Stimulated activated CD8-positive, alpha-beta memory T cell treated with anti-CD3 and anti-CD28 coated beads, Interleukin-12 subunit alpha, Interleukin-12 subunit beta, amount 100 ng/mL, for 24 hours (primary cell): ENCODE measurements around the gene SLC44A4.
"Not testable (repeated sequence)": the region's sequence is repeated elsewhere in the genome, so short reads cannot be mapped to it uniquely, and the experiment has no call there.

Source experiments
- DNase-seq: peaks from one replicate; pipeline ENCODE4 v3.0.0-alpha.2; 2020; ENCODE audit errors: extremely low read depth

The SLC44A4 gene

DNA sequence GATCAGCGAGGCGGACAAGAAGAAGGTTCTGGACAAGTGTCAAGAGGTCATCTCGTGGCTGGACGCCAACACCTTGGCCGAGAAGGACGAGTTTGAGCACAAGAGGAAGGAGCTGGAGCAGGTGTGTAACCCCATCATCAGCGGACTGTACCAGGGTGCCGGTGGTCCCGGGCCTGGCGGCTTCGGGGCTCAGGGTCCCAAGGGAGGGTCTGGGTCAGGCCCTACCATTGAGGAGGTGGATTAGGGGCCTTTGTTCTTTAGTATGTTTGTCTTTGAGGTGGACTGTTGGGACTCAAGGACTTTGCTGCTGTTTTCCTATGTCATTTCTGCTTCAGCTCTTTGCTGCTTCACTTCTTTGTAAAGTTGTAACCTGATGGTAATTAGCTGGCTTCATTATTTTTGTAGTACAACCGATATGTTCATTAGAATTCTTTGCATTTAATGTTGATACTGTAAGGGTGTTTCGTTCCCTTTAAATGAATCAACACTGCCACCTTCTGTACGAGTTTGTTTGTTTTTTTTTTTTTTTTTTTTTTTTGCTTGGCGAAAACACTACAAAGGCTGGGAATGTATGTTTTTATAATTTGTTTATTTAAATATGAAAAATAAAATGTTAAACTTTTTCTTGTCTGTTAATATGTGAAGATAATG is 49.0 kb downstream of the SLC44A4 start:
- DNase-seq, result no peak

DNA sequence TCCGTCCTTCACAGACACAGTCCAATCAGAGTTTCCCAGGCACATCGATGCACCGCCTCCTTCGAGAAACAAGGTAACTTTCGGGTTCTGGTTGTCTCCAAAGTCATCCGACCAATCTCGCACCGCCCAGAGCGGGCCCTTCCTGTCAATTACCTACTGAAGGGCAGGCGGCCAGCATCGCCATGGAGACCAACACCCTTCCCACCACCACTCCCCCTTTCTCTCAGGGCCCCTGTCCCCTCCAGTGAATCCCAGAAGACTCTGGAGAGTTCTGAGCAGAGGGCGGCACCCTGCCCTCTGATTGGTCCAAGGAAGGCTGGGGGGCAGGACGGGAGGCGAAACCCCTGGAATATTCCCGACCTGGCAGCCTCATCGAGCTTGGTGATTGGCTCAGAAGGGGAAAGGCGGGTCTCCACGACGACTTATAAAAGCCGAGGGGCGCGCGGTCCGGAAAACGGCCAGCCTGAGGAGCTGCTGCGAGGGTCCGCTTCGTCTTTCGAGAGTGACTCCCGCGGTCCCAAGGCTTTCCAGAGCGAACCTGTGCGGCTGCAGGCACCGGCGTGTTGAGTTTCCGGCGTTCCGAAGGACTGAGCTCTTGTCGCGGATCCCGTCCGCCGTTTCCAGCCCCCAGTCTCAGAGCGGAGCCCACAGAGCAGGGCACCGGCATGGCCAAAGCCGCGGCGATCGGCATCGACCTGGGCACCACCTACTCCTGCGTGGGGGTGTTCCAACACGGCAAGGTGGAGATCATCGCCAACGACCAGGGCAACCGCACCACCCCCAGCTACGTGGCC is 51.3 kb downstream of the SLC44A4 start, which contains the start of gene HSPA1B:
TSS of gene HSPA1B (plus strand) at position 453 of the 794 bp plus-strand sequence. CDS start at position 666, 213 bp downstream.
- DNase-seq, result peak; percentile 78

DNA sequence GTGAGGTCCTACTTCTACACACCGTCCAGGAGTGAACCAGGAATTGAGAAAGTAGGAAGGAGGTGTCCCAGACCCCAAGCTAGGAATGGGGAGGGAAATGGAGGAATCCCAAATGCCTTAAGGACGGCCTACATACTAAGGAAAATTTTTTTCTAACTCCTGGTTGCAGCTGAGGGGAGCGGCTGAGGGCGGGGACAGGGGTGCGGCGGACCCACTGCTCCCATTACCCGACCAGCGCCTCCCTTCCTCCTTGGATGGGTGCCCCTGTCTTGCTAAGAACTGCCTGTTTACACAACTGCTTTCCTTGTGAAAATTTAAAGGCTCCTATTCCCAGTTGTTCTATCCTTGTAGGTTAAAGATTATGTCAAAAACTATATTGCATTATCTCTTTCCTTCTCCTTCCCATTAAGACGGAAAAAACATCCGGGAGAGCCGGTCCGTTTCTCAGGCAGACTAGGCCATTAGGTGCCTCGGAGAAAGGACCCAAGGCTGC is 52.0 kb downstream of the SLC44A4 start:
- DNase-seq, result no peak

DNA sequence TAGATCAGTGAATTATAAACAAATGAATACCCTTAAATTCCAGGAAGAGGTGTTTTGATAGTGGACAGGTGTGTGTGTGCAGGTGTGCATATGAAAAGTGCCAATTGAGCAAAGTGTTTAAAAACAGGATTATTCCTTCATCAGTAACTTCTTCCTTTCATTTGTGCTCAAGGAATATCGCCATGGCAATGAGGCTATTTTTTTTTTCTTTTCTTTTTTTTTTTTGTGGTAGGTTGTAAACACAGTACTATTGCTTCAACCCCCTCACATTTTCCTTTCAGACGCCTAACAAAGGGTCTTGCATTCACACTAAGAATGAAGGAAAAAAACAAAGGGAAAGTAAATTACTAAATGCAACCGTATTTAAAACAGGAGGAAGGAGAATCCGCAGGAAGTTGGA is 53.2 kb downstream of the SLC44A4 start:
- DNase-seq, result no peak

DNA sequence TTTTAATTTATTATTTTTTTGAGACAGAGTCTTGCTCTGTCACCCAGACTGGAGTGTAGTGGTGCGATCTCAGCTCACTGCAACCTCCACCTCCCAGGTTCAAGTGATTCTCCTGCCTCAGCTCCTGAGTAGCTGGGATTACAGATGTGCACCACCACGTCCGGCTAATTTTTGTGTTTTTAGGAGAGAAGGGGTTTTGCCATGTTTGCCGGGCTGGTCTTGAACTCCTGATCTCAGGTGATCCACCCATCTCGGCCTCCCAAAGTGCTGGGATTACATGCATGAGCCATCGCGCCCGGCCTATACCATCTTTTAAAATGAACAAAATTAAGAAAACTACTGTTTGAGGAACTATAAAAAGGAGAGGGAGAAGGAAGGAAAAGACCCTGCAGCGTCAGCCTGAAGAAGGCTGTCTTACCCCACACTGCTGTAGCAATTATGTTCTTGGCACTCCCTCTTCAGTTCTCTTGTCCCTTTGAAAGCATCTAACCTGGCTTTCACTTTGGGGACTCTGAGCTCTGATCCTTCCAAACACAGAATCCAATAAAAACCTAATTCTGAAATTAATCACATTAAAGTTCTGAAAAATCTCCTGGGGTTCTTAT is 55.1 kb downstream of the SLC44A4 start:
- not testable (repeated sequence) for DNase-seq

DNA sequence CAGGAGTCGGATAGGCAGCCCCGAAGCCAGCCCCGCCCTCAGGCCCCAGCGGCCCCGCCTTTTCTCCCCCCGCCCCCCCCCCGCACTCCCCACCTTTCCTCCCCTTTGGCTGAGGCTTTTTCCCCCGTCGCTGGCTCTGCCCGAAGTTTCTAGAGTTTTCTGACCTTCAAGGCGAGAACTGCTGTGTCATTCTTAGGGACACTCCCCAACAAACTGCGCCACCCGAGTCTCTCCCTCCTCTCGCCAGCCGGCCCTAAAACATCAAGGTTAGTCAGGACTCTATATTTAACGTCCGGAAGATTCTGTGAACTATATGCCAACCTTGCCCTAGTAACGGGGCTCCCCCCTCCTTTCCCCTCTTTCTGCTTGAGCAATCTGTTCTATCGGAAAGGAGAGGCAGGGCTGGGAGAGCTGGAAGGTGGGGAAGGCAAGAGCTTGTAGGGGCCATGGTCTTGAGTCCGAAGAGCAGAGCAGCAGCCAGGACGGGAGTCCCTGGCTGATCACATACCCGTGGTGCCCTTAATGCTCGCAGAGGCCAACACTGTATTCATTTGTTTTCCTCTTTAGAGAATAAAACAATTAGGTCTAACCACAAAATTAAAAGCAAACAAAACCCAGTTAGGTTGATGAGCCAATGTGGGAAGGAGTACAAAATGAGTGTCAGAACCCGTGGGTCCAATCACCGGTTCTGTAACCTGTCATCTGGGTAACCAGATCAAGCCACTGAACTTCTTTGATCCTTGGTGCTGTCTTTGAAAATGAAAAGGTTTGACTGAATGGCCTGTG is 56.6 kb downstream of the SLC44A4 start:
- DNase-seq, result no peak

DNA sequence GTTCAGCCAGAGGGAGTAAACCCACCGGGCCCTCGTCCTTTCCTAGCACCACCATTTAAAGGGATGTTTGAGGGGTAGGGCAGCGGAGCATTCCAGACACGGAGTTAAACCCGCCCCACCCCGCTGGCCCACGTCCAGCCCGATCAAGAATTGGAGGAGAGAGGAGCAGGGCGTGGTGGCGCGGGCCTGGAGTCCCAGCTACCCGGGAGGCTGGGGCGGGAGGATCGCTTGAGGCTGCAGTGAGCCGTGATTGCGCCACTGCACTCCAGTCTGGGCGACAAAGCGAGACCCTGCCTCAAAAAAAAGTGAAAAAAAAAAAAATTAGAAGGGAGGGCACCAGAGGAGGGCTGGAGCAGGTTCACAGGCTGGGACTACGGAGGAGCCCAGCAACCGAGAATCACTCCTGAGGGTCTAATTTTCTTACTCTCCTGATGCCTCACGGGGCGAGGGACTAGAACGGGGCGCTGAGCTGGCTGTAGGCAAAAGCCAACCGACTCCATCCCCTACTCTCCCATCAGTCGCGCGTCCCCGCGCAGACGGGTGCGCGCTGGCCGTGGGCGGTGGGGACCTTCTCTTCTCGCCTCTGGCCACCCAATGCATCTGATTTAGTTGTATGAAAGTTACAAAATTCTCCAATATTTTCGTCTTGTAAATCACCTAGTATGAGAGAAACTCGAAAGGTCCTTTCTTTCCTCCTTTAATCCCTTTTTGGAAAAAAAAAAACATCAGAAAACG is 57.3 kb downstream of the SLC44A4 start:
- no peak for DNase-seq

DNA sequence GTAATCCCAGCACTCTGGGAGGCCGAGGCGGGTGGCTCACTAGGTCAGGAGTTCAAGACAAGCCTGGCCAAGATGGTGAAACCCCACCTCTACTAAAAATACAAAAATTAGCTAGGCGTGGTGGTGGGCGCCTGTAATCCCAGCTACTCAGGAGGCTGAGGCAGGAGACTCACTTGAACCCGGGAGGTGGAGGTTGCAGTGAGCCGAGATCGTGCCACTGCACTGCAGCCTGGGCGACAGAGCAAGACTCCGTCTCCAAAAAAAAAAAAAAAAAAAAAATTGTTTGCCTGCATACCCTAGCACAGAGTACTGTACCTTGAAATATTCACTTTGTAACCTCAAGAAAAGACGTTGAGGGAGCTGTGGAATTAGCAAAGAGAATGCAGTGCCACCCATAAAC is 58.4 kb downstream of the SLC44A4 start:
- DNase-seq, result not testable (repeated sequence)

DNA sequence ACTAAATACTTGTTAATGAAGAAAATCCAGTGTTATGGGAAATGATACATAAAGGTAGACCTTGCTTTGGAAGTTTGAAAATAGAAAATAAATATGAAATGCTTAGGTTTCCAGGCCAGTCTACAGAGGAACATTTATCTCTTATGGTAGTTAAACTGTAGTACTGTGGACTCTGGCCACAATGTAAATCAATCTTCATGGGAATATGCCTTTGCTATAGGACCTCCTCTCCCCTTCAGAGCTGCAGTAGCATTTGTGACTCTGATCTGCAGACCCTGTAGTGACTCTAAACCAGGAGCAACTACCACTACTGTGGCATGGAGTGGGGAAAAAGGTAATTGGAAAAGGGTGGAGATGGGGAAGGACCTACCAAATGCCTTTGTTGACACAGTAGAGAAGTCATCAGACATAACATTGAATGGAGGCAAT is 58.9 kb downstream of the SLC44A4 start:
- no peak for DNase-seq

DNA sequence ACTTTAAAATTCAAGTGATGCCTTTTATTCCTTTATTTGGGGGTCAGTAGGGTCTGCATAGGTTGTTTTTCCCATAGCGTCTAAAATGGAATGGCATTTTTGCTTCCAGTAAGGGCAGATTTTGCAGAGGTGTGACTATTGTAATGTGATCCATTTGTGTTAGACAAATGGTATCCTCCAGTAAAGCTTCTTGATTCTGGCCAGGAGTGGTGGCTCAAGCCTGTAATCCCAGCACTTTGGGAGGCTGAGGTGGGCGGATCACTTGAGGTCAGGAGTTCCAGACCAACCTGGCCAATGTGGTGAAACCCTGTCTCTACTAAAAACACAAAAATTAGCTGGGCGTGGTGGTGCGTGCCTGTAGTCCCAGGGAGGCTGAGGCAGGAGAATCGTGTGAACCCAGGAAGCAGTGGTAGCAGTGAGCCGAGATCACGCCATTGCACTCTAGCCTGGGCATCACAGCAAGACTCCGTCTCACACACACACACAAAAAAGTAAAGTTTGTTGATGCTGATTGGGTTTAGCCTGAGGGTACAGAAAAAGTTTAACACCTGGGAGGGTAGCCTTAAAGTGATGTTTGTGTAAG is 60.8 kb downstream of the SLC44A4 start:
- DNase-seq, result not testable (repeated sequence)

DNA sequence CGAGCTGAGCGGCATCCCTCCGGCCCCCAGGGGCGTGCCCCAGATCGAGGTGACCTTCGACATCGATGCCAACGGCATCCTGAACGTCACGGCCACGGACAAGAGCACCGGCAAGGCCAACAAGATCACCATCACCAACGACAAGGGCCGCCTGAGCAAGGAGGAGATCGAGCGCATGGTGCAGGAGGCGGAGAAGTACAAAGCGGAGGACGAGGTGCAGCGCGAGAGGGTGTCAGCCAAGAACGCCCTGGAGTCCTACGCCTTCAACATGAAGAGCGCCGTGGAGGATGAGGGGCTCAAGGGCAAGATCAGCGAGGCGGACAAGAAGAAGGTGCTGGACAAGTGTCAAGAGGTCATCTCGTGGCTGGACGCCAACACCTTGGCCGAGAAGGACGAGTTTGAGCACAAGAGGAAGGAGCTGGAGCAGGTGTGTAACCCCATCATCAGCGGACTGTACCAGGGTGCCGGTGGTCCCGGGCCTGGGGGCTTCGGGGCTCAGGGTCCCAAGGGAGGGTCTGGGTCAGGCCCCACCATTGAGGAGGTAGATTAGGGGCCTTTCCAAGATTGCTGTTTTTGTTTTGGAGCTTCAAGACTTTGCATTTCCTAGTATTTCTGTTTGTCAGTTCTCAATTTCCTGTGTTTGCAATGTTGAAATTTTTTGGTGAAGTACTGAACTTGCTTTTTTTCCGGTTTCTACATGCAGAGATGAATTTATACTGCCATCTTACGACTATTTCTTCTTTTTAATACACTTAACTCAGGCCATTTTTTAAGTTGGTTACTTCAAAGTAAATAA is 61.5 kb downstream of the SLC44A4 start:
- not testable (repeated sequence) for DNase-seq

DNA sequence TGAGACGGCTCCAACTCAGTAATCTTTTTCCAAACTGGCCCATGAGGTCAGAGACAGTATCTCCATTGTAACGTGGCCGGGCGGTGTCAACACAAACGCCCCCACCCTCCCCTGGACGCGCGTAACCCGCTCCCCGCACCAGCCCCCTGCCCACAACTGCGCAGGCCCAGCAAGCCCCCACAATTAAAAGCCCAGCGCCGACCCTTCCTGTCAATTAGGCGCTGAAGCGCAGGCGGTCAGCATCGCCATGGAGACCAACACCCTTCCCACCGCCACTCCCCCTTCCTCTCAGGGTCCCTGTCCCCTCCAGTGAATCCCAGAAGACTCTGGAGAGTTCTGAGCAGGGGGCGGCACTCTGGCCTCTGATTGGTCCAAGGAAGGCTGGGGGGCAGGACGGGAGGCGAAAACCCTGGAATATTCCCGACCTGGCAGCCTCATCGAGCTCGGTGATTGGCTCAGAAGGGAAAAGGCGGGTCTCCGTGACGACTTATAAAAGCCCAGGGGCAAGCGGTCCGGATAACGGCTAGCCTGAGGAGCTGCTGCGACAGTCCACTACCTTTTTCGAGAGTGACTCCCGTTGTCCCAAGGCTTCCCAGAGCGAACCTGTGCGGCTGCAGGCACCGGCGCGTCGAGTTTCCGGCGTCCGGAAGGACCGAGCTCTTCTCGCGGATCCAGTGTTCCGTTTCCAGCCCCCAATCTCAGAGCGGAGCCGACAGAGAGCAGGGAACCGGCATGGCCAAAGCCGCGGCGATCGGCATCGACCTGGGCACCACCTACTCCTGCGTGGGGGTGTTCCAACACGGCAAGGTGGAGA is 63.6 kb downstream of the SLC44A4 start, which contains the start of the genes HSPA1A and HSPA1L:
TSS of gene HSPA1A (plus strand) at position 519 of the 814 bp plus-strand sequence. CDS start at position 733, 214 bp downstream.
TSS of gene HSPA1L (minus strand) at position 259 of the 814 bp plus-strand sequence. CDS start 3,311 bp downstream, outside the sequence.
- DNase-seq, result no peak

DNA sequence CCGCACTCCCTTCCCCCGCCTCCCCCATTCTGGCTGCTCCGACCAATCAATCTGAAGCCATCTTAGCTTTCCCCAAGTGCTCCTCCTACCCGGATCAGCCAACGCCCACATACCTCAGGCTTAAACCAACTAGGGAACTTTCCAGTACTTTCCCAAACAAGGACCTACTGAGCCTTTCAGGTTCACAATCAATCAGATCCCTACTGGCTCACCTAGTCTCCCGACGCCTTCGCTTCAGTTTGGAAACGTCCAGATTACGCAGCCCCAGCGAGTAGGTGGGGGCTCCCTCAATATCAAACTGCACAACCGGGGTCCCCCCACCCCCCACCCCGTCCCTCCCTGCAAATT is 64.1 kb downstream of the SLC44A4 start:
- DNase-seq, result no peak

DNA sequence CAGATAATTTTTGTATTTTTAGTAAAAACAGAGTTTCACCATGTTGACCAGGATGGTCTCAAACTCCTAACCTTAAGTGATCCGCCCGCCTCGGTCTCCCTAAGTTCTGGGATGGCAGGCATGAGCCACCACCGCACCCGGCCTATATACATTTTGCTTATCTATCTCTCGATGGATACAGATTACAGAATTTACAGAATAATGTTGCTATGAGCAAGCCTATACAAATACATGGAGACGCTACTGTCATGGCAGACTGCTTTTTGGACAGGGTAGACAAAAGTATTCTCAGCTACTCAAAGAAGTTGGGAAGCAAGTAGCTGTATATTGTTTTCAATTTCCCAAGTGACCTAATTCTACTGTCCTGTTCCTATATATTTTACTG is 65.3 kb downstream of the SLC44A4 start:
- no peak for DNase-seq
